DMS79 treated with DMSO at 0.1 percent for 48 hours (cell line): ENCODE data around the gene MAML2.

Experiments used
- DNase-seq: peaks from one replicate; lab custom pipeline; 2025; lab: John Stamatoyannopoulos, UW

MAML2 gene

DNA sequence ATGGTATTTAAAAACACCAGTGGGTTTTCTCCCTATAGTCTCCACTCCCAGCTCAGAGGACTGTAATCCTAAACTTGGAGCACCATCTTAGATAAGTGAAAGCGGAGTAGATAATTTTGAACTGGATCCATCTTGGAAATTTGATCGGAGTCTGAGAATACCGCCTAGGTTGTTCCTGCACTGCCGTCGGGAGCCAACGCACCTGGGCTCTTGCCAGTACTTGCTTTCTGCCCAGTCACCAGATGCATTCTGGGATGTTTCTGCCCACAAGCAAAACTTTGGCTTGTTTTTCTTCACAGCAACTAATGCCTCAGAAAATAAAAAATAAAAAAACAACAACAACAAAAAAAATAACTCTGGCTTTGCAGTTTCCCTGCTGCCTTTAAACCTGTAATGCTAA is 306.1 kb downstream of the MAML2 start:
- DNase-seq = peak; percentile 79

DNA sequence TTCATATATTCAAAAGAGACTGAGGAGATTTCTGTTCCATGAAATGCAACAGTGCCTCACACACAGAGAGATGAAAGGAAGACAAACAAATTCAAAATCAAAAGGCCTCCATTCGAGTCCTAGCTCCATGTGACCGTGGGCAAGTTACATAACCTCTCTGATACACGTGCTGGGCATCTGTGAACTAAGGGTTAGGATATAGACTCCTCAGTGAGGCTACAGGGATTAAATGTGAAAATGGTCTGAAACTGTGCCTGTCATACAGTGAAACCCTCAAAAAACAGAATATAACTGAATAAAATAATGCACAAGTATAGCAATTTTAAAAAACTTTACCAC is 307.3 kb downstream of the MAML2 start:
- DNase-seq = no peak

DNA sequence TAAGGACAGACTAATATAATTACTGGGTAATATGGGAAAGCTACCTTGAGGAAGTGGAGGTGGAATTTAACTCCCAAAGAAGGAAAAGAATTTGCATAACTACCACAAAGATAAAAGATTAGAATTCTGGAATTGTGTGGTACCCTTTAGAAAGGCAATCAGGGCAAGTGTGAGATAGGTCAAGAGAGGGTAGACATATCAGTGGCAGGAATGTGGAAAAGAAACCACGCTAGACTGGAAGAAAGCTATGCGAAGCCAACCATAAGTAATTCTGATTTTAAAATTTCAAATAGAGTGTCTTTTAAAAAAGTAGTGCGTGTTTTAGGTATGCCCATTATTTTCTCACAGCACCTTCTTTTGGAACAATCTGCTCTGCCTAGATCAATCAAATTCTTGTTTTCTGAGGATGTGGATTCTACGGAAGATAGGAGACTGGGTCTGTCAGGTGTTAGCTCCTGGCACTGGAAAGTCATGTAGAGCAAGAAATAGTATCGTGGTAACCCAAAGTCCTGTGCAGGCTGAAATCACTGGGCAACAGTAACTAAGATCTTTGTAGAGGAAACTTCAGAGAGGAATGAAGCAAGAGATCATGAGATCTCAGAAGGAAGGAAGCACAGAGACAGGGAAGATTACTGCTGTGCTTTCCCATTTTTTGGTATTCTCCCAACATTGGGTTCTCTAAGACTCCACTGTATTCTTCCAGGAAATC is 307.8 kb downstream of the MAML2 start:
- DNase-seq = no peak

DNA sequence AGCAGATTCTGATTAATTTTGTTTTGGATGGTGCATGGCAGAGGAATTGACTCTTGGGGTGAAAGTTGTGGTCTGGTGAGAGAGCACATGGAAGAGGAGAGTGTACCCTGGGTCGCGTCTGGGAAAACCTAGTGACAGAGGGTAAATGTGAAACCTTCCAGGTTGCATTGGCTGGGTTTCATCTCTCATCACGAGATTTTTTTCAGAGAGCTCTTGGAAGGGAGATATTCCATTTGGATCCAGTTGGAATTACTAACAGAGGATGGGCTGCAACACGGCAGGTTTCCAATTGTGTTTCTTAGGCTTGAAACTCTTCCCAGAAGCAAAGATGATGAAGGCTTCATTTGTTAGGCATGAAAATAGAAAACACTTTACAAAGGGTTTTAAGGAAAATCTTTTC is 309.4 kb downstream of the MAML2 start:
- no peak for DNase-seq

DNA sequence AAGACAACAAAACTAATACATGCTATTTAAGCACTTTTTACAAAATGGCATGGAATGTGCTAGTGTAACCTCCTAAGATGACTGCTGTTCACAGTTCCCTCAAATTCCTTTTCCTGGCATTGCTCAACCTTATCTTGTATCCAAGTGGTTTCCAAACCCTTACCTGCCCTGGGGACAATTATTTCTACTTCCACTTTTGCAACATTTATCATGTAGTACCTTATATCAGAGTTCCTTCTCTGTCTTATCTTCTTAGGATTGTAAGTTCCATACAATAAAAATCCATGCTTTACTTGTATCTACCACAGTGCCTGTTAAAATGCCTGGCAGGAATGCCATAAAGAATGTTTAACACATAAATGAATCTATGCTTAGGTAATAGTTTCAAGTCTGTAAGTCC is 309.9 kb downstream of the MAML2 start:
- DNase-seq = no peak

DNA sequence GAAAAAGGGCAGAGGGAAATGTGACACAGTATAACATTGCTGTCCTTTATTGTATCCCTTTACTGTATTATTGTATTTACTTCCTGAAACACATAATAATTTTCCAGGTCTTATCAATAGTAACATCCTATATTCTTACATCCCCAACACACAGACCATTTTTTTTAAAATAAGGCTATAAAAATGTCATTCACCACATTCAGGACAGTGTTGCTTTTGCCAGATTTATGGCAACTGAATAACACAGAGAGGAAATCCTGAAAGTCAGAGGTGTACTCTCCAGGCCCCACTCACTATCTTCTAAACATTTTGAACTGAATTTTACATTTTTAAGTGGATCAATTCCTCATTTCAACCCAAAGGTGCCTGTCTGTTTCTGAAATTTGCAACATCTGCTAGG is 314.2 kb downstream of the MAML2 start:
- DNase-seq = no peak

DNA sequence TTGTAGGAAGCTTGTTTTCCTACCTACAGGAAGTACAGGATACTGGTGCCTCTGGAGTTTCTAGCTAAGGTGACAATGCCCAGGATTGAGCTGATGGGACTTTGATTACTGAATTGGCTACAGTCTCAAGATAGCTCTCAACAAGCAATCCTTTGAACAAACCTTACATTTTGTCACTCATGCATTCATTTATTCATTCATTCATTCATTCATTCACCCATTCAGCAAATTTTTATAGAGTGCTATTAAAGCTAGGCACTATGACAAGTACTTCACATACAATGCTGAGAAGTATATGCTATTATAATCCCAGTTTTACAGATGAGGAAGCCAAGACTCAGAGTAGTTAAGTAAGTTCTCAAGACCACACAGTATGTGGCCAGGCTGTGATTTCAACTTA is 316.0 kb downstream of the MAML2 start:
- DNase-seq = no peak

DNA sequence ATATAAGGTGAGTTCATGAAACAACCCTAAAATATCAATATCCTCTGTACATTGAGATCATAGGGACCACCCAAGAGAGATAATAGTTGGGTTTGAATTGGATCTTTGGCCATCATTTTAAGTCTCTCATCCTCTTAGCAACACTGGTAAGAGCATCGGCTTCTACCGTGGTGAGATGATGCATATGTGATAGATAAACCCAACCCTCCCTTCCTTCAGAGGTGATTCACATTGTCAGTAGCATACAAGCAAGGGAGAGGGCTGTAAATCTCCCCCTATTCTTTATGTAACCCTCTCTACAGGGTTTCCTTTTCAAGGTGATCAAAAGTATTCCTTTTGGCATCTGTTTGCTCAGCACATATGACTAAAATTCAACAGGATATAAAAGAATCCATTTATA is 316.7 kb downstream of the MAML2 start:
- no peak for DNase-seq

DNA sequence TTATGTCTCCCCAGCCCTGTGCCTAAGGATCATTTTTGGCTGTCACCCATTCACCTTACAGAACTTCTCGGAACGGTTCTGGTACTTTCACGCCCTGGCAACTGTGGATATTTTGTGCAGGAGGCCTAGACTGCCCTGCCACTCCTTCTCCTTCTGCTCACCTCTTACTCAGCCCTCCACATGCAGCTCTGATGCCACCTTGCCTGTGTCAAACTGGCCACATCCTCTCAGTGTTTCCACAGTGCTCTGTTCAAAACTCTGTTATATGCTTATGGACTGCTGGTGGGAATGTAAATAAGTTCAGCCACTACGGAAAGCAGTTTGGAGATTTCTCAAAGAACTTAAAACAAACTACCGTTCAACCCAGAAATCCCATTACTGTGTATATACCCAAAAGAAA is 318.3 kb downstream of the MAML2 start:
- no peak for DNase-seq

DNA sequence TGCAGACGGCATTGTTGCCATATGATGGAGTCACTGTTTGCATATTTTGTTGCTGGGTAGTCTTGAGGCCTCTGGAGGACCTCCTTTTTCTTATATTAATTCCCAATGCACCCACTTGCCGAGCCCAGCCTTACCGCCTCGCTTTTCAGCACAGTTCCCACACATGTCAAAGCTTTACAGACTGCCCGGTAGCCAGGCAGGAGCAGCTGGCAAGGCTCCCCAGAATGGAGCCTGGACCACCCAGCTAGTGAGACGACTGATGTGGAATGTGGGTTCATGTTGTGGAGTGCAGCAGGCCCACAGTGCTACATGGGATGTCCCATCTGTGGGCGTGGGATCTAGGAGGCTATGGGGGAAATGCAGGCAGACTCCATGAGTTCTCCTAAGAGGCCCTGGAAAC is 319.7 kb downstream of the MAML2 start:
- DNase-seq = no peak

DNA sequence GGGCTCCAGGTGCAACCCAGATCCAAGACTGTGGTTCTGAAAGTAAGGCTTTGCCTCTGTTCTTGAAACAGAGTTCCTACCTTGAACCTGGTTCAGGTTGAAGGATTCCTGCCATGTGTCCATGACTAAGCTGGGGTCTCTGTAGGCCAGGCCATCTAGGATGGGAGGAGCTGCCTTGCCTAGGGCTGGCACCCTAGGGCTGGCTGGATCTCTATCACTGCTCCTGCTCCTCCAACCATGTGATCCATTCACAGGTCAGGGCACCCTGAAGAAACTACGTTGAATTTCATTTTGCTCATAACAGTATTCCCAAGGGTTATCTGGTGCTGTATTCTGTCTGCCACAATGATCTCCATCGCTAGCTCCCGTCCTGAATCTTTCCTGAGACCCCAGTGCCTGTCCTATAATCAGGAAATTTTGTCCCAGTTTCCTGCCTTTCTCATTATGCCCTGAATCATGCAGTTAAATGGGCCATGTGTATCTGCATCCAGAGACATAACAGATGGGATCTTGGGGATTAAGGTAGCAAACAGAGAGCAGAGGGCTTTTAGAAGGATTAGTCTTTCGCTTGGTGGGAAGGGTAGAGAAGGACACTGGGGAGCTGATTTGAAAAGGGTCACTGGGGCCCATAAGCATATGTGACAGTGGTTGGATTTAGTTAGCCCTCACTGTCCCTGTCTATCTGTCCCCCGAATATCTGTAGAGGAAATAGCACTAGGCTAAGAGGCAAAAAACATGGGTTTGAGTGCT is 320.9 kb downstream of the MAML2 start:
- no peak for DNase-seq

DNA sequence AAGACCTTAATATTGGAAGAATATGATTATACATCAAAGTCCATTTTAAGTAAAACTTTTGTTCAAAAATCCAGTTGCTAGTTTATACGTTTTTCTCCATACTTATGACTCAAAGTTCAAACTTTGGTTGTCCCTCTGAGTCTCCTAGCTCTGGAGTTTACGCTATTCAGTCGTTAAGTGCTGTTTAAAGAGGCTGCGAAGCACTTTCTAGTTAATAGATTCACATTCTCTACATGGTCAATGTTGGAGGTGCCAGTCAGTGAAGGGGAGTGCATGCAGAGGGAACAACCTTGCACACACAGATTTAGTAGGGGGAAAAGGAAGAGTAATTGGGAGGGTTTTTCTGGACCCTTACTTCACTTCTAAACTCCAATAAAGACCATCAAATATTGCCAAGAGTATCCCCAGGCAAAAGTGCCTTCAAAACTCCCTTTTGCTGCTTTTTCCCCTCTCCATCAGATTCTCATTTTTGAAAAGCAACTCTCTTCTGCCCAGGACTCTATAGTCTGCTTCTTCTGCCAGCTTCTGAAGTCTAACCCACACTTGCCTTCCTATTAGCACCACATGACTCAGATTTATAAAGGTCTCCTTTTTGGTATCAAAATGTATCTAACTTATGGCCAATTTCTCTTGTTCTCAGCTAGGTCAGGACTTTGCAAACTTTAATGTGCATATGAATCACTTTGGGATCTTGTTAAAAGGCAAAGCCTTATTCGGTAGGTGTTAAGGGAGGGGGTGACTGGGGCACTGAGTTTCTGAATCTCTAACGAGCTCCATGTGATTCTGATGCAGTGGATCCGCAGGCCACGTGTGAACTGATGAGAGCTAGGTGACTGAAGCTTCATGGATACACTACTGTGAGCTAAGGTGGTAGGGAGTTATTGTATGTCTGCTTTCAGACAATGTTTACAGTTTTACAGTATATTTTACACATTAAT is 322.9 kb downstream of the MAML2 start:
- DNase-seq = no peak

DNA sequence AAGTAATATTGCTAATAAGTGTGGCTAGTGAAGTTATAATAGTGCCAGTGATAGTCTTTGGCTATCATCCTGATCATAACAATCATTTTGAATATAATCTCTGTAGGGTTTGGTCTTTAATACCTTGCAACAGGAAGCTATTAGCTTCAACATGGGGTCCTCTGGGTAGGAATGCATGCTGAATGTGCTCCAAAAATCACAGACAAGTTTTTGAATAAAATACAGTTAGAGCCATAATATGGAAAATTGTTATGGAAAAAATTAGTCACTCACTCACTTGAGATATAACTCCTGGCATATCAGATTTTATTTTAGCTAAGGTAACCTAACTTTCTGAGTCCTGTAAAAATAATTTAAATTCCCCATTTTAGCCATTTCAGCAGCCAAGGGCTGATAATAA is 323.7 kb downstream of the MAML2 start:
- no peak for DNase-seq

DNA sequence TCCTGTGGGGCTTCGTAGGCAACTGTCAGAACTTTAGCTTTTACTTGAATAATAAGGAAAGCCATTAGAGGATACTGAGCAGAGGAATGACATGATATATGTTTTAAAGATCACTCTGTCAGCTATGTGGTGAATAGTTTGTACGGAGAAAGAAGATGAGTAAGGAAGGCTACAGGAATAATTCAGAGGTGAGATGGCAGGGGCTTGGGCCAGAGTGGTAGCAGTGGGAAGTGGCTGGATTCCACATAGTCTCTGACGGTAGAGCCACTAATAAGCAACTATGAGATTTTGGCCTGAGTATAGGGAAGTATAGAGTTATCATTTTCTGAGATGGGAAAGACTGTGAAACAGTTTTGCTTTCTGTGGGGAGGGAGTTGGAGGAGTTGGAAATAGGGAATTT is 325.1 kb downstream of the MAML2 start:
- no peak for DNase-seq

DNA sequence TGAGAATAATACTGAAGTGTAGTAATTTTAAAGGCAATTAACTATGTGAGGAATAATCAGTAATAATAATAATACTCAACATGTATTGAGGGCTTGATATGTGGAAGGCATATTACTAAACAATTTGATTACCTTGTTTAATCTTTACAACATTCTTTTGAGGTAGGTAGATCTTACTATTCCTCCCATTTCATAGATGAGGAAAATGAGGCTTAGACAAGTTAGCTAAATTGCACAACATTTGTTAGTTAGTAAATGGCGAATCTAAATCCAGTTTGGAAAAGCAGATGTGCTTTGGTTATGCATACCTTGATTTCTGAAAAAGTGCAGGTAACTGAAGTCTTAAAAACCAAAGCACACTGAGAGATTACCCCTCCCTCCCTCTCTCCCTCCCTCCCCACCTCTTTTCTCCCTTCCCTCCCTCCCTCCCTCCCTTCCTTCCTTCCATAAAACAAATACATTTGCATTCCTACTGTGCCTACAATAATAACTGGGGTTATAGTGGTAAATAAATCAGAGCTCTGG is 326.0 kb downstream of the MAML2 start:
- DNase-seq = no peak

DNA sequence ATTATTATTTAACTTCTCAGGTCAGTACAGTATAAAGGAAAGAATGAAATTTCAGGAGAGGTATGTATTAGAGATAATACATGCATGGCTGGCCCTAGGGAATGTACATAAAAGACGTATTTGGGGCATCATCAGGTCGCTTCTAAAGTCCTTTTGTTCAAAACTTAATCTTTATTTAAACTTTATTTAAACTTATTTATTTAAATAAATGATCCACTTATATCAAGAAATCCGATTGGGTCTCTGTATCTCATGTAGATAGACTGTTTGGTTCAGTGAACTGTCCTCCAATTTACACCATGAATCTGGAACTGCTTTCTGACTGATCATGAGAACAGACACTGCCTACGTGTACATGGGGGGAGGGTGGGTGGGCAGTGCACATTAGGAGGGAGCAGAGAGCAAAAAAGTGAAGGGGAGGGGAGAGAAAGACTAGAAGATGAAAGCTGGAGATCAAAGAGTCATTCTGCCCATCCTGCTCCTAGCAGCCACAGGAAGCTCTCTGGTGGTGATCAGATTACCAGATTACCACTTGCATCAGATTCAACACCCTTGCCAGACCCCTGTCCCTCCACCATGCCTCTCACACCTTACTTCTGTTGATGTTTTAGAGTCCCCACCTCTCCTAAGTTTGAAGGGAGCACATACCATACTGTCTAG is 327.0 kb downstream of the MAML2 start:
- no peak for DNase-seq

DNA sequence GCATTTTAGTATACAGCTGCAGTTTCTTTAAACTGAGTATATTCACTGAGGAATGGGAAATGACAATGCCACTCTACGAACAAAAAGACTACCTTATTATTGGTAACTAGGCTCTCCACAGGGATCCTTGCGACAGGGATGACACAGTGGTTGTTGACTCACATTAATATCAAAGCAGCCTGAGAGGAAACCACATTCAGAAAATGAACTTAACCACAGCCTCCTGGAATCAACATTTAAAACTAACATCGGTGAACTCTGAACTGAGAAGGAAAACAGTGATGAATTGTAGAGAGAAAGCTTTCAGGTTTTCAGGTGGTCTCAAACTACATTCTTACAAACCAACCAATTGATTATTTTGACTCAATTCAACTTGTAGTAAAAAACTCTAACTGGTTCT is 328.8 kb downstream of the MAML2 start:
- no peak for DNase-seq

DNA sequence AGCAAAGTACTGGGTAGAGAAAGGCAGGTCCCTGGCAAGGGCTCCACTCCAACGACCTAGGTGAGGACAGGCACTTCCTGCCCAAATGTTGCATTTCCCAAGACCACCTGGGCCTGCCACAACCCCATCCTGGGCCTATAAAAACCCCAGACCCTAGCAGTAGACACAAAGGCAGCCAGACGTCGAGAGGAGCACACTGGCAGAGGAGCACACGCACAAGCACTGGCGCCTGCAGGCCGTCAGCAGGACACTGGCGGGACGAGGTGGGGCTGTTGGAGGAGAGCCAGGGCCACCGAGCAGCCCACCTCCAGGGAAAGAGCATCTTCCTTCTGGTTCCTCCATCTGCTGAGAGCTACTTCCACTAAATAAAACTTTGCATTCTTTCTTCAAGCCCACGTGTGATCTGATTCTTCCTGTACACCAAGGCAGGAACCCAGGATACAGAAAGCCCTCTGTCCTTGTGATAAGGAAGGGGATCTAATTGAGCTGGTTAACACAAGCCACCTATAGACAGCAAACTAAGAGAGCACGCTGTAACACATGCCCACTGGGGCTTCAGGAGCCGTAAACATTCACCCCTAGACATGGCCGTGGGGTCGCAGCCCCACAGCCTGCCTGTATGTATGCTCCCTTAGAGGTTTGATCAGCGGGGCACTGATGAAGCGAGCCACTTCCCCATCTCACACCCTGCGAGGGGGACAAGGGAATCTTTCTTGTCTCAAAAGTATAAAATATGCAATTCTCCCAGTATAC is 329.4 kb downstream of the MAML2 start:
- no peak for DNase-seq

DNA sequence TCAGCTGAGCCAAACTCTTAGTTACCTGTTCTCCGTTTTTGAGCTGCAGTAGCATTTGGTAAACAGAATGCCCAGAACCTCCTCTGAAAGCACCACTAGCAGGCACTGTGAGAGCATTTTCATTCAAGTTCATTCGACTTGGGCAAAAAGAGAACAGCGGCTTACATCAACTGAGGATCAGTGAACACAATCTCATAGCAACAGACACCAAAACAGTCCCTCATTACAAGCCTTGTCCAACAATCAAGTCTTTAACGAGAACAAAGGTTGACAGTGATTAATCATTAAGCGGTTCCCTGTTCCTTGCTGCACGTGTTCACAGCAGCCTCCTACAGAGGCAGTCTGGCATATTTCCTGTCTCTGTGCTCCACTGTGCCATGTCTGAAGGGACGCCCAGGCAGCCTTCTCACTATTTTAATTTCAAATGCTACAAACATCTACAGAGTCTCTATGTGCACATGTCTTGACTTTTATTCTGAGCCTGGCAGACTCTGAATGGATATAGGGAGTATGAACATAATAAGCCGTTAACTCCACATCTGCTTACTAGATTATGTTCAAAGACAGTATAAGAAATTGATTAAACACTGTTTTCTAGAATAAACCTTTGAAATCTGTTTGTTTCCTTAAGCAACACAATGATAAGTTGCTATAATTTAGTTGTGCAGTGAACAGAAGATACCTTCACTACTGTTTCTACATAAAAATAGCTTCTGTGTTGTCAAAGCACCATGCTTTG is 330.7 kb downstream of the MAML2 start:
- no peak for DNase-seq

DNA sequence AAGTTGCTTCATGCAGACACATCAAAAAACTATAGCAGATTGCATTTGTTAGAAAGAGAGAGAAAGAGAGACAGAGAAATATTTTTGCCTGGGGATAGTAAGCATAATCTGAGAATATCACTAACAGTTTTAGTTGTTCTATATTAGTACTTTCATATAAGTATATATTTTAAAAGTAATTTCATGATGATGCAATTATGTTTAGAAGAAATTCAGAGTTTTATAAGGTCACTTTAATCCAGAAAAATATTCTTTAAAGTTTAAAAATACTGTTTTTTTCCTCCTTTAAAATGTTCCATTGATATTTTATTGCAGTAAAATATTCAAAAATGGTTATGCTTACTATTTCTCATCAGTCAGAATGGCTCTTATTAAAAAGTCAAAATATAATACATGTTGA is 332.3 kb downstream of the MAML2 start:
- DNase-seq = no peak
